Amygdala (tissue), 56 donors: ENCODE data around the gene ARMC3.
A peak's percentile ranks its signal among the peaks of the same experiment; 100 is the strongest.
"Not testable (repeated sequence)": the region's sequence is repeated elsewhere in the genome, so short reads cannot be mapped to it uniquely, and the experiment has no call there.

ENCODE experiments used
- DNase-seq, 56 donors: peaks; one replicate each; lab custom pipeline; 2025; lab: John Stamatoyannopoulos, UW

ARMC3 gene

GRCh38 chr10:22915314-22915713 is 12.5 kb upstream of the ARMC3 start:
- DNase-seq: no peak

GRCh38 chr10:22925088-22925487 is 2.8 kb upstream of the ARMC3 start:
- no peak for DNase-seq

- DNase-seq: no peak
These were observed 687 bp upstream of the ARMC3 start for GRCh38 chr10:22927166-22927565.

- DNase-seq: not testable (repeated sequence)
These were observed 1.2 kb downstream of the ARMC3 start for GRCh38 chr10:22929053-22929452.

GRCh38 chr10:22931948-22932347 is 4.1 kb downstream of the ARMC3 start:
- peak in 2 of 56 donors; percentile 17 to 42 for DNase-seq

GRCh38 chr10:22932626-22933370 is 4.9 kb downstream of the ARMC3 start:
- no peak for DNase-seq

- DNase-seq: no peak
These were observed 6.9 kb downstream of the ARMC3 start for GRCh38 chr10:22934726-22935125.

GRCh38 chr10:22942437-22942836 is 14.6 kb downstream of the ARMC3 start:
- no peak for DNase-seq

GRCh38 chr10:22945934-22946673 is 18.3 kb downstream of the ARMC3 start:
- DNase-seq: no peak

- DNase-seq: no peak
These were observed 27.1 kb downstream of the ARMC3 start for GRCh38 chr10:22954970-22955369.

- DNase-seq: no peak
These were observed 30.5 kb downstream of the ARMC3 start for GRCh38 chr10:22958338-22958737.

- no peak for DNase-seq
These were observed 31.4 kb downstream of the ARMC3 start for GRCh38 chr10:22959292-22959691.

- DNase-seq: no peak
These were observed 32.1 kb downstream of the ARMC3 start for GRCh38 chr10:22959950-22960349.

- no peak for DNase-seq
These were observed 35.0 kb downstream of the ARMC3 start for GRCh38 chr10:22962817-22963216.

- no peak for DNase-seq
These were observed 41.9 kb downstream of the ARMC3 start for GRCh38 chr10:22969704-22970103.

GRCh38 chr10:22976534-22976933 is 48.7 kb downstream of the ARMC3 start:
- no peak for DNase-seq

- peak in 3 of 56 donors; percentile 9 to 27 (median 13) for DNase-seq
These were observed 49.9 kb downstream of the ARMC3 start for GRCh38 chr10:22977751-22978150.

GRCh38 chr10:22978287-22978686 is 50.4 kb downstream of the ARMC3 start:
- DNase-seq: no peak

- no peak for DNase-seq
These were observed 51.1 kb downstream of the ARMC3 start for GRCh38 chr10:22978918-22979317.

- no peak for DNase-seq
These were observed 53.0 kb downstream of the ARMC3 start for GRCh38 chr10:22980822-22981221.

- no peak for DNase-seq
These were observed 56.2 kb downstream of the ARMC3 start for GRCh38 chr10:22984066-22984465.
